HepG2 (cell line): ENCODE data around the gene CLIP2. TPM values are rescaled to one million over a fixed set of nuclear protein-coding genes. Genes with fewer than 3 reads are reported as not detected.
A peak's percentile ranks its signal among the peaks of the same experiment; 100 is the strongest.

Experiments used
- AHR ChIP-seq: IDR thresholded peaks from 2 replicates; pipeline ENCODE4 v1.6.1; 2018; ENCODE audit warnings: missing genetic modification reagents, missing compliant biosample characterization
- FOXO1 ChIP-seq: sonication (generic); formaldehyde crosslinking; IDR thresholded peaks from 2 replicates; pipeline ENCODE4 v1.4.0; 2020; ENCODE audit warnings: missing genetic modification reagents
- GATA4 ChIP-seq: sonication (generic); IDR thresholded peaks from 2 replicates; pipeline ENCODE4 v1.6.1; 2016; ENCODE audit warnings: antibody characterized with exemption, low read depth, borderline replicate concordance
- GATAD2A ChIP-seq: IDR thresholded peaks from 2 replicates; pipeline ENCODE4 v1.6.1; 2016
- KLF11 ChIP-seq: IDR thresholded peaks from 2 replicates; pipeline ENCODE4 v1.6.1; 2016; ENCODE audit warnings: missing compliant biosample characterization
- KLF9 ChIP-seq: IDR thresholded peaks from 2 replicates; pipeline ENCODE4 v1.6.1; 2016; ENCODE audit warnings: low read depth
- NFIC ChIP-seq: IDR thresholded peaks from 2 replicates; pipeline ENCODE4 v1.6.1; 2012; ENCODE audit warnings: mild to moderate bottlenecking, low read length, inconsistent platforms
- PRMT3 ChIP-seq: sonication (generic); formaldehyde crosslinking; IDR thresholded peaks from 2 replicates; pipeline ENCODE4 v1.8.1; 2022; ENCODE audit warnings: low read depth, mild to moderate bottlenecking, moderate library complexity, missing genetic modification reagents, borderline replicate concordance
- ZBTB7A ChIP-seq: sonication (generic); formaldehyde crosslinking; IDR thresholded peaks from 2 replicates; pipeline ENCODE4 v1.8.0; 2022; ENCODE audit warnings: mild to moderate bottlenecking, missing genetic modification reagents
- ZEB1 ChIP-seq: IDR thresholded peaks from 2 replicates; pipeline ENCODE4 v1.6.1; 2012; ENCODE audit warnings: mild to moderate bottlenecking, low read depth, inconsistent platforms; ENCODE audit not compliant: insufficient replicate concordance
- ZFY ChIP-seq: sonication (generic); formaldehyde crosslinking; IDR thresholded peaks from 2 replicates; pipeline ENCODE4 v1.4.0; 2020; ENCODE audit warnings: missing genetic modification reagents
- ZKSCAN5 ChIP-seq: sonication (generic); formaldehyde crosslinking; IDR thresholded peaks from 2 replicates; pipeline ENCODE4 v1.5.1; 2020; ENCODE audit warnings: mild to moderate bottlenecking, missing genetic modification reagents
- ZNF17 ChIP-seq: sonication (generic); formaldehyde crosslinking; IDR thresholded peaks from 2 replicates; pipeline ENCODE4 v1.5.0; 2020; ENCODE audit warnings: mild to moderate bottlenecking, missing genetic modification reagents
- ZNF543 ChIP-seq: sonication (generic); formaldehyde crosslinking; IDR thresholded peaks from 2 replicates; pipeline ENCODE4 v1.4.0; 2020; ENCODE audit warnings: mild to moderate bottlenecking, missing genetic modification reagents
- ZNF570 ChIP-seq: sonication (generic); formaldehyde crosslinking; IDR thresholded peaks from 2 replicates; pipeline ENCODE4 v1.4.0; 2020; ENCODE audit warnings: mild to moderate bottlenecking, missing genetic modification reagents, borderline replicate concordance
- polyA plus RNA-seq, 8 experiments: library from polyadenylated mRNA; depleted of rRNA in 3 of 8; stranded (reverse) in 7 of 8; unstranded in 1 of 8; fragments of >200 nt; fragmentation: Illumina TruSeq in 4 of 8; extraction: Trizol in 4 of 8; gene quantifications; 2 replicates each; pipeline versions ENCODE4 v1.2.1 to v1.2.3, GENCODE V29; 2011 to 2016; ENCODE audit warnings: low read depth in 4 of 8, missing spikeins in 1 of 8, mixed read lengths in 1 of 8; ENCODE audit not compliant: insufficient read depth in 1 of 8
- total RNA-seq, 5 experiments: library from RNA; depleted of rRNA; stranded (reverse); fragments of >200 nt; fragmentation: Illumina TruSeq; extraction: Trizol; gene quantifications; 2 replicates each; pipeline ENCODE4 v1.2.3, GENCODE V29; 2016; ENCODE audit warnings: low read depth in 1 of 5
- TF ChIP-seq, protein P1 (sequence below): IDR thresholded peaks from 2 replicates; pipeline ENCODE4 v1.6.1; 2012; ENCODE audit warnings: low read depth, low read length, improper control_type of control experiment
- TF ChIP-seq, protein P2 (sequence below): sonication (generic); formaldehyde crosslinking; IDR thresholded peaks from 2 replicates; pipeline ENCODE4 v1.4.0; 2020; ENCODE audit warnings: missing genetic modification reagents
- TF ChIP-seq, protein P3 (sequence below): sonication (generic); formaldehyde crosslinking; IDR thresholded peaks from 2 replicates; pipeline ENCODE4 v1.8.1; 2022; ENCODE audit warnings: low read depth, mild to moderate bottlenecking, missing genetic modification reagents
- TF ChIP-seq, protein P4 (sequence below): sonication (generic); formaldehyde crosslinking; IDR thresholded peaks from 2 replicates; pipeline ENCODE4 v1.4.0; 2020; ENCODE audit warnings: mild to moderate bottlenecking, missing genetic modification reagents, borderline replicate concordance

The CLIP2 gene
- total and polyA plus RNA-seq, 2 of the 13 experiments (the other 11 are each of a cell fraction or from before 2014, with no cell fraction given): 6.5 to 17.4 TPM

DNA sequence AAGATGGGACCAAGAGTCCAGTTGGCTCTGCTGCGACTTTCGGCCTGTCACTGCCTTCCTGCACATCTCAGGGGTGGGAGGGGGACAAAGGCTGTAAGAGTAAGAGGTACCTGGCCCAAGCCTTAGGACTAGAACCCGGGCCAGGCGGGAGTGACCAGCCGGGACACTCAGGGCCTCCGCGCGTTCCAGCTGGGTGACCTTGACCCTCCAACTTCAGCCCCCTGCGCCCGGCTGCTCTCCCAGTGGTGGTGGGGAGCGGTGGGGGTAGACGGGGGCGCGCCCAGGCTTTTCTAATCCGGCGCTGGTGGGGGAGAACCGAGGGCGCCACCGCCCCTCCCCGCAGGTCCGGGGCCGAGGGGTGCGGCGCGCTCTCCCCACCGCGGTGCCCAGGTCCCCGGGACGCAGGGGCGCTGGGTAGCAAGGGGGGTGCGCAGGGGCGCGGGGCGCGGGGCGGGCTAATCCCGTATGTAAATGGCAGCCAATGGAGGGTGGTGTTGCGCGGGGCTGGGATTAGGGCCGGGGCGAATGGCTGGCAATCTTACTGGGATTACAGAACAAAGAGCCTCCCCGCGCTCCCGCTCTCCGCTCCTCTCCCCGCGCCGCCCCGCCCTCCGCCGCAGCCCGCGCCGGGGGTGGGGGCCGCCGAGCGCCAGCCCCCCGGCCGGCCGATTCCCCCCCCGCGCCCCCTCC is 164.3 kb downstream of the CLIP2 start, which contains the start of gene GTF2IRD1 (continued):
- TF ChIP-seq, protein P1, sequence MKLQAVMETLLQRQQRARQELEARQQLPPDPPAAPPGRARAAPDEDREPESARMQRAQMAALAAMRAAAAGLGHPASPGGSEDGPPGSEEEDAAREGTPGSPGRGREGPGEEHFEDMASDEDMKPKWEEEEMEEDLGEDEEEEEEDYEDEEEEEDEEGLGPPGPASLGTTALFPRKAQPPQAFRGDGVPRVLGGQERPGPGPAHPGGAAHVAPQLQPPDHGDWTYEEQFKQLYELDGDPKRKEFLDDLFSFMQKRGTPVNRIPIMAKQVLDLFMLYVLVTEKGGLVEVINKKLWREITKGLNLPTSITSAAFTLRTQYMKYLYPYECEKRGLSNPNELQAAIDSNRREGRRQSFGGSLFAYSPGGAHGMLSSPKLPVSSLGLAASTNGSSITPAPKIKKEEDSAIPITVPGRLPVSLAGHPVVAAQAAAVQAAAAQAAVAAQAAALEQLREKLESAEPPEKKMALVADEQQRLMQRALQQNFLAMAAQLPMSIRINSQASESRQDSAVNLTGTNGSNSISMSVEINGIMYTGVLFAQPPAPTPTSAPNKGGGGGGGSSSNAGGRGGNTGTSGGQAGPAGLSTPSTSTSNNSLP: no peak
- TF ChIP-seq, protein P2, sequence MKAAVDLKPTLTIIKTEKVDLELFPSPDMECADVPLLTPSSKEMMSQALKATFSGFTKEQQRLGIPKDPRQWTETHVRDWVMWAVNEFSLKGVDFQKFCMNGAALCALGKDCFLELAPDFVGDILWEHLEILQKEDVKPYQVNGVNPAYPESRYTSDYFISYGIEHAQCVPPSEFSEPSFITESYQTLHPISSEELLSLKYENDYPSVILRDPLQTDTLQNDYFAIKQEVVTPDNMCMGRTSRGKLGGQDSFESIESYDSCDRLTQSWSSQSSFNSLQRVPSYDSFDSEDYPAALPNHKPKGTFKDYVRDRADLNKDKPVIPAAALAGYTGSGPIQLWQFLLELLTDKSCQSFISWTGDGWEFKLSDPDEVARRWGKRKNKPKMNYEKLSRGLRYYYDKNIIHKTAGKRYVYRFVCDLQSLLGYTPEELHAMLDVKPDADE (CRISPR knock-in tag): no peak
- 0 out of 2 replicates have a peak, but pooled peaks have one; percentile 21 for TF ChIP-seq GATAD2A
- TF ChIP-seq KLF11 (CRISPR knock-in tag): no peak
- TF ChIP-seq, protein P3, sequence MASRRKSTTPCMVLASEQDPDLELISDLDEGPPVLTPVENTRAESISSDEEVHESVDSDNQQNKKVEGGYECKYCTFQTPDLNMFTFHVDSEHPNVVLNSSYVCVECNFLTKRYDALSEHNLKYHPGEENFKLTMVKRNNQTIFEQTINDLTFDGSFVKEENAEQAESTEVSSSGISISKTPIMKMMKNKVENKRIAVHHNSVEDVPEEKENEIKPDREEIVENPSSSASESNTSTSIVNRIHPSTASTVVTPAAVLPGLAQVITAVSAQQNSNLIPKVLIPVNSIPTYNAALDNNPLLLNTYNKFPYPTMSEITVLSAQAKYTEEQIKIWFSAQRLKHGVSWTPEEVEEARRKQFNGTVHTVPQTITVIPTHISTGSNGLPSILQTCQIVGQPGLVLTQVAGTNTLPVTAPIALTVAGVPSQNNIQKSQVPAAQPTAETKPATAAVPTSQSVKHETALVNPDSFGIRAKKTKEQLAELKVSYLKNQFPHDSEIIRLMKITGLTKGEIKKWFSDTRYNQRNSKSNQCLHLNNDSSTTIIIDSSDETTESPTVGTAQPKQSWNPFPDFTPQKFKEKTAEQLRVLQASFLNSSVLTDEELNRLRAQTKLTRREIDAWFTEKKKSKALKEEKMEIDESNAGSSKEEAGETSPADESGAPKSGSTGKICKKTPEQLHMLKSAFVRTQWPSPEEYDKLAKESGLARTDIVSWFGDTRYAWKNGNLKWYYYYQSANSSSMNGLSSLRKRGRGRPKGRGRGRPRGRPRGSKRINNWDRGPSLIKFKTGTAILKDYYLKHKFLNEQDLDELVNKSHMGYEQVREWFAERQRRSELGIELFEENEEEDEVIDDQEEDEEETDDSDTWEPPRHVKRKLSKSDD (CRISPR knock-in tag): no peak
- TF ChIP-seq ZFY (CRISPR knock-in tag): peak; percentile 52
- no peak for TF ChIP-seq KLF9 (CRISPR knock-in tag)
- no peak for TF ChIP-seq GATA4
- TF ChIP-seq AHR (CRISPR knock-in tag): 0 out of 2 replicates have a peak, but pooled peaks have one; percentile 22
- TF ChIP-seq NFIC: no peak
- TF ChIP-seq, protein P4, sequence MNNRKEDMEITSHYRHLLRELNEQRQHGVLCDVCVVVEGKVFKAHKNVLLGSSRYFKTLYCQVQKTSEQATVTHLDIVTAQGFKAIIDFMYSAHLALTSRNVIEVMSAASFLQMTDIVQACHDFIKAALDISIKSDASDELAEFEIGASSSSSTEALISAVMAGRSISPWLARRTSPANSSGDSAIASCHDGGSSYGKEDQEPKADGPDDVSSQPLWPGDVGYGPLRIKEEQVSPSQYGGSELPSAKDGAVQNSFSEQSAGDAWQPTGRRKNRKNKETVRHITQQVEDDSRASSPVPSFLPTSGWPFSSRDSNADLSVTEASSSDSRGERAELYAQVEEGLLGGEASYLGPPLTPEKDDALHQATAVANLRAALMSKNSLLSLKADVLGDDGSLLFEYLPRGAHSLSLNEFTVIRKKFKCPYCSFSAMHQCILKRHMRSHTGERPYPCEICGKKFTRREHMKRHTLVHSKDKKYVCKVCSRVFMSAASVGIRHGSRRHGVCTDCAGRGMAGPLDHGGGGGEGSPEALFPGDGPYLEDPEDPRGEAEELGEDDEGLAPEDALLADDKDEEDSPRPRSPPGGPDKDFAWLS (CRISPR knock-in tag): no peak
- no peak for TF ChIP-seq PRMT3 (CRISPR knock-in tag)
- TF ChIP-seq ZKSCAN5 (CRISPR knock-in tag): no peak
- no peak for TF ChIP-seq ZNF570 (CRISPR knock-in tag)
- TF ChIP-seq ZNF17 (CRISPR knock-in tag): no peak
- no peak for TF ChIP-seq ZBTB7A
- no peak for TF ChIP-seq ZEB1
- no peak for TF ChIP-seq ZNF543 (CRISPR knock-in tag)
- no peak for TF ChIP-seq FOXO1
